ENCODE measurements around the gene BARD1. TPM values are rescaled to one million over a fixed set of nuclear protein-coding genes. Genes with fewer than 3 reads are reported as not detected.
A peak's percentile ranks its signal among the peaks of the same experiment; 100 is the strongest.

BARD1 gene
- polyA plus RNA-seq (2011; rRNA removed) (3.9 and 4.2 TPM in 2 replicates), polyA minus RNA-seq (2011; rRNA and poly(A)+ RNA removed) (28.4 and 36.2 TPM in 2 replicates)

GRCh38 chr2:214808981-214809750 lies at the start of gene BARD1:
Gene BARD1, minus strand, starts transcription at chr2:214809683. Its CDS starts 114 bp downstream, at chr2:214809569.
- Histone ChIP-seq H3K9me3 (ENCODE audit: control insufficient read depth, insufficient read depth, low read length) (no peaks in the 10 kb centered on the region; the same call in 1 of the 2 replicates), H3K27ac (ENCODE audit: low read depth, low read length) (peak within 1 kb of the TSS; percentile 76), H3K4me3 (ENCODE audit: low read depth, low read length) (peak within 1 kb of the TSS; percentile 85), H3K27me3 (ENCODE audit: control insufficient read depth, insufficient read depth, low read length) (no peaks in the 10 kb centered on the region)
- CTCF ChIA-PET: interaction anchor here (2.2 kb wide), 1 partner anchor 460 kb away, joined by 11 read pairs; no protein-coding TSS in a partner anchor
- POLR2A ChIA-PET: interaction anchor here (0.6 kb wide), 1 partner anchor 881 kb away, joined by 5 read pairs; no protein-coding TSS in a partner anchor
- TF ChIP-seq, protein P1, sequence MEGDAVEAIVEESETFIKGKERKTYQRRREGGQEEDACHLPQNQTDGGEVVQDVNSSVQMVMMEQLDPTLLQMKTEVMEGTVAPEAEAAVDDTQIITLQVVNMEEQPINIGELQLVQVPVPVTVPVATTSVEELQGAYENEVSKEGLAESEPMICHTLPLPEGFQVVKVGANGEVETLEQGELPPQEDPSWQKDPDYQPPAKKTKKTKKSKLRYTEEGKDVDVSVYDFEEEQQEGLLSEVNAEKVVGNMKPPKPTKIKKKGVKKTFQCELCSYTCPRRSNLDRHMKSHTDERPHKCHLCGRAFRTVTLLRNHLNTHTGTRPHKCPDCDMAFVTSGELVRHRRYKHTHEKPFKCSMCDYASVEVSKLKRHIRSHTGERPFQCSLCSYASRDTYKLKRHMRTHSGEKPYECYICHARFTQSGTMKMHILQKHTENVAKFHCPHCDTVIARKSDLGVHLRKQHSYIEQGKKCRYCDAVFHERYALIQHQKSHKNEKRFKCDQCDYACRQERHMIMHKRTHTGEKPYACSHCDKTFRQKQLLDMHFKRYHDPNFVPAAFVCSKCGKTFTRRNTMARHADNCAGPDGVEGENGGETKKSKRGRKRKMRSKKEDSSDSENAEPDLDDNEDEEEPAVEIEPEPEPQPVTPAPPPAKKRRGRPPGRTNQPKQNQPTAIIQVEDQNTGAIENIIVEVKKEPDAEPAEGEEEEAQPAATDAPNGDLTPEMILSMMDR (IDR thresholded peaks at IDR 0.05; ENCODE audit: low read depth, low read length): no peak
- DNase-seq (ENCODE audit: low read depth, low spot score): peak; percentile 10

DNA sequence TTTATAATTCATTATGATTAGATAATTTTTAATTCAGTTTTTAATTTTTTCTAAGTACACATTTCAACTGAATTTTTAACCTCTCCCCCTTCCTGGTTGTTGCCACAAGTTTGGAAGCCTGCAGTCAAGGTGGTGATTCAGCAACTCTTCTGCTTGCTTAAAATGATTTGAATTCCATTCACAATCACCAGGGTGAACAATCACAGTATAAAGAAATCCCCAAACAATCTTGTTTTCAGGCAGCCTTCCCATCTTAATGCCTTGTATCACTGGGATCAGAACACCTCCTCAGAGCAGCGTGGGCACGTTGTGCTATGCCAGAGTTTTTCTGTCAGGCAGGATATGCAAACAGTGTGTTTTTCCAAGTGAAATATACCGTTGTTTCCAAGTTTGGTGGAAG lies 46.7 kb upstream of the BARD1 start:
- TF ChIP-seq, protein P1 (IDR thresholded peaks at IDR 0.05; ENCODE audit: low read depth, low read length): no peak
- ChIA-PET CTCF (no interaction called here), POLR2A (no interaction called here)
- DNase-seq (ENCODE audit: low read depth, low spot score): peak; percentile 1
- Histone ChIP-seq H3K27ac (ENCODE audit: low read depth, low read length) (no peak overlapping the region), H3K9me3 (ENCODE audit: control insufficient read depth, insufficient read depth, low read length) (no peaks in the 10 kb centered on the region), H3K4me3 (ENCODE audit: low read depth, low read length) (no peak overlapping the region), H3K27me3 (ENCODE audit: control insufficient read depth, insufficient read depth, low read length) (no peaks in the 10 kb centered on the region)

DNA sequence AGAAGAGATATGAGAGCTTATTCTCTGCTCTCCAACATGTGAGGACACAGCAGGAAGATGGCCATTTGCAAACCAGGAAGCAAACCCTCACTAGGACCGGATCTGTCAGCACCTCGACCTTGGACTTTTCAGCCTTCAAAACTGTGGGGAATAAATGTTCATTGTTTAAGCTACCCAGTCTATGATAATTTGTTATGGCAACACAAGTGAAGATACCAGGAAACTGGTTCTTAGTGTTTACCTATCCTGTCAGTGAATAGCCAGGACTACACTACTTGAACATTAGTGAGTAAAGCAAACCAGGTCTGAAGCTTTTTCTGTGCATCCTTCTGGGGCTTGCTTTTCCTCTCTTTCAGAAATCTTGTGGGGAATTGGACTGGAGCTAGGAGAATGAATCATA lies 44.4 kb upstream of the BARD1 start:
- Histone ChIP-seq H3K9me3 (ENCODE audit: control insufficient read depth, insufficient read depth, low read length) (no peaks in the 10 kb centered on the region), H3K4me3 (ENCODE audit: low read depth, low read length) (no peak overlapping the region), H3K27ac (ENCODE audit: low read depth, low read length) (no peak overlapping the region), H3K27me3 (ENCODE audit: control insufficient read depth, insufficient read depth, low read length) (no peaks in the 10 kb centered on the region)
- POLR2A ChIA-PET: no interaction called here
- CTCF ChIA-PET: no interaction called here
- TF ChIP-seq, protein P1 (IDR thresholded peaks at IDR 0.05; ENCODE audit: low read depth, low read length): no peak
- no peak for DNase-seq (ENCODE audit: low read depth, low spot score)

DNA sequence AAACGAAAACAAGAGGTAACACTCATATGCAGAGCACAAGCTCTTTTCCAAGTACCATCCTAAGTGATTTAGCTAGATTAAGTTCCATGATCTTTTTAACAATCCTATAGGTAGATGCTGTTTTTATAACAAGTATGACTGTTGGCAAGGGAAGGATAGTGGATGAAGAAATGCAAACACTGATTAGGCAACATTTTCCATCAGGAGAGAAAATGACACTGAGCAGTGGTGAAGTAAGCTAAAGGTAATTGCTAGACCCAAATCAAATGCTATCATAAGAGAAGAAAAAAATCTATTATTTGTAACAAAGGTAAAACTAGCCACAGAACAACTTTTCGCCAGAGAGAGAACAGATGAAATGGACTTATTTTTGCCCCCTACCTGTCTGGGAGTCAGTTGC lies 34.3 kb upstream of the BARD1 start:
- DNase-seq (ENCODE audit: low read depth, low spot score): no peak
- TF ChIP-seq, protein P1 (IDR thresholded peaks at IDR 0.05; ENCODE audit: low read depth, low read length): no peak
- Histone ChIP-seq H3K4me3 (ENCODE audit: low read depth, low read length) (no peak overlapping the region), H3K27ac (ENCODE audit: low read depth, low read length) (no peak overlapping the region), H3K9me3 (ENCODE audit: control insufficient read depth, insufficient read depth, low read length) (no peaks in the 10 kb centered on the region), H3K27me3 (ENCODE audit: control insufficient read depth, insufficient read depth, low read length) (no peaks in the 10 kb centered on the region)
- ChIA-PET CTCF (no interaction called here), POLR2A (no interaction called here)

- DNase-seq (ENCODE audit: low read depth, low spot score): no peak
- TF ChIP-seq, protein P1 (IDR thresholded peaks at IDR 0.05; ENCODE audit: low read depth, low read length): no peak
- ChIA-PET CTCF (interaction anchor here (1.8 kb wide), 1 partner anchor 9 kb away, joined by 4 read pairs; no protein-coding TSS in a partner anchor), POLR2A (no interaction called here)
- H3K9me3 ChIP-seq (ENCODE audit: control insufficient read depth, insufficient read depth, low read length): no peaks in the 10 kb centered on the region
- H3K4me3 ChIP-seq (ENCODE audit: low read depth, low read length): no peak overlapping the region
- H3K27me3 ChIP-seq (ENCODE audit: control insufficient read depth, insufficient read depth, low read length): no peaks in the 10 kb centered on the region
- H3K27ac ChIP-seq (ENCODE audit: low read depth, low read length): no peak overlapping the region
These were observed 30.0 kb upstream of the BARD1 start for GRCh38 chr2:214839464-214839863.

All from AG04450 (cell line).